IMR-90 (cell line): ENCODE results near the gene UGGT2. TPM values are rescaled to one million over a fixed set of nuclear protein-coding genes. Genes with fewer than 3 reads are reported as not detected.

Source experiments
- ATAC-seq: fragments of 200-7000 bp; cut with Tn5 transposase; 2 replicates; pipeline ENCODE4 v1.9.1; 2020; ENCODE audit warnings: low read depth, mild to moderate bottlenecking, moderate library complexity
- BruUV-seq: library from RNA; stranded (reverse); fragments of 400-500 nt; replicated peaks from 2 replicates; lab custom pipeline; 2021; lab: Mats Ljungman, UMichigan
- CTCF ChIA-PET: fragments of 300-600 bp; formaldehyde crosslinking; extraction: SDS; loops from one replicate; lab custom pipeline; 2021; ENCODE audit warnings: antibody characterized with exemption; lab: Yijun Ruan, JAX
- POLR2A ChIA-PET: fragments of 300-600 bp; sonication (Branson Sonifier 250); formaldehyde crosslinking; loops from one replicate; lab custom pipeline; 2022; ENCODE audit warnings: antibody characterized with exemption; ENCODE audit not compliant: unreplicated experiment; lab: Charles Lee
- DNase-seq: peaks from one replicate; pipeline ENCODE4 v3.0.0; 2013
- H2AFZ ChIP-seq: replicated peaks from 2 replicates; pipeline ENCODE3; 2013; ENCODE audit warnings: low read length, mild to moderate bottlenecking; ENCODE audit not compliant: poor library complexity
- H2AK5ac ChIP-seq: 2 replicates; pipeline ENCODE4 v1.6.1; 2013; ENCODE audit warnings: low read depth, low read length, inconsistent platforms
- H2AK9ac ChIP-seq: replicated peaks from 2 replicates; pipeline ENCODE3; 2013; ENCODE audit warnings: mild to moderate bottlenecking, low read depth, low read length, moderate library complexity; ENCODE audit not compliant: poor library complexity
- H2BK120ac ChIP-seq: 2 replicates; pipeline ENCODE4 v1.6.1; 2013; ENCODE audit warnings: low read depth, low read length, inconsistent platforms
- H2BK15ac ChIP-seq: 3 replicates; pipeline ENCODE4 v1.6.1; 2013; ENCODE audit warnings: low read depth, low read length, inconsistent platforms
- H2BK20ac ChIP-seq: 2 replicates; pipeline ENCODE4 v1.6.1; 2013; ENCODE audit warnings: low read depth, mild to moderate bottlenecking, inconsistent platforms, low read length, moderate library complexity
- H2BK5ac ChIP-seq: 2 replicates; pipeline ENCODE4 v1.6.1; 2013; ENCODE audit warnings: mild to moderate bottlenecking, low read depth, low read length, inconsistent platforms; ENCODE audit not compliant: poor library complexity, severe bottlenecking
- H3K14ac ChIP-seq: replicated peaks from 2 replicates; pipeline ENCODE4 v1.6.1; 2013; ENCODE audit warnings: low read depth, low read length, inconsistent platforms
- H3K18ac ChIP-seq: 2 replicates; pipeline ENCODE4 v1.6.1; 2013; ENCODE audit warnings: low read depth, low read length, control low read depth
- H3K23ac ChIP-seq: 2 replicates; pipeline ENCODE4 v1.6.1; 2013; ENCODE audit warnings: low read depth, low read length, inconsistent platforms
- H3K27ac ChIP-seq: 2 replicates; pipeline ENCODE4 v1.5.1; 2013; ENCODE audit warnings: mild to moderate bottlenecking, control low read depth, low read length; ENCODE audit not compliant: insufficient read depth
- H3K27me3 ChIP-seq: 2 replicates; pipeline ENCODE4 v1.6.1; 2013; ENCODE audit warnings: low read length; ENCODE audit not compliant: control insufficient read depth, insufficient read depth
- H3K36me3 ChIP-seq: 2 replicates; pipeline ENCODE4 v1.6.1; 2013; ENCODE audit warnings: low read length, mixed read lengths; ENCODE audit not compliant: control insufficient read depth, insufficient read depth
- H3K4ac ChIP-seq: 2 replicates; pipeline ENCODE4 v1.6.1; 2013; ENCODE audit warnings: low read depth, low read length, inconsistent platforms
- H3K4me1 ChIP-seq: 2 replicates; pipeline ENCODE4 v1.6.1; 2013; ENCODE audit warnings: low read length, mixed read lengths; ENCODE audit not compliant: control insufficient read depth, insufficient read depth
- H3K4me2 ChIP-seq: 2 replicates; pipeline ENCODE4 v1.6.1; 2013; ENCODE audit warnings: low read depth, mild to moderate bottlenecking, control low read depth, low read length, moderate library complexity
- H3K4me3 ChIP-seq: 2 replicates; pipeline ENCODE4 v1.5.1; 2013; ENCODE audit warnings: low read depth, mild to moderate bottlenecking, control low read depth, low read length, moderate library complexity; ENCODE audit not compliant: insufficient read depth
- H3K56ac ChIP-seq: 2 replicates; pipeline ENCODE4 v1.6.1; 2013; ENCODE audit warnings: low read length, inconsistent platforms; ENCODE audit not compliant: insufficient read depth; ENCODE audit errors: extremely low read depth
- H3K79me1 ChIP-seq, 2 experiments: 2 replicates each; pipeline ENCODE4 v1.6.1; 2013; ENCODE audit warnings: low read length in 2 of 2, inconsistent platforms in 1 of 2, low read depth in 1 of 2
- H3K9ac ChIP-seq: 2 replicates; pipeline ENCODE4 v1.6.1; 2013; ENCODE audit warnings: low read depth, low read length, control low read depth
- H3K9me1 ChIP-seq: 2 replicates; pipeline ENCODE4 v1.6.1; 2013; ENCODE audit warnings: low read length, inconsistent platforms; ENCODE audit not compliant: insufficient read depth
- H3K9me3 ChIP-seq: 2 replicates; pipeline ENCODE4 v1.6.1; 2013; ENCODE audit warnings: low read length; ENCODE audit not compliant: control insufficient read depth, insufficient read depth
- H4K20me1 ChIP-seq: 2 replicates; pipeline ENCODE4 v1.6.1; 2013; ENCODE audit warnings: low read length, inconsistent platforms; ENCODE audit not compliant: insufficient read depth
- H4K5ac ChIP-seq: 2 replicates; pipeline ENCODE4 v1.6.1; 2013; ENCODE audit warnings: mild to moderate bottlenecking, low read depth, low read length, control low read depth
- H4K8ac ChIP-seq, 2 experiments: 2 replicates each; pipeline ENCODE4 v1.6.1; 2013; ENCODE audit warnings: low read depth in 2 of 2, low read length in 2 of 2, control low read depth in 1 of 2, inconsistent platforms in 1 of 2
- H4K91ac ChIP-seq: 2 replicates; pipeline ENCODE4 v1.6.1; 2013; ENCODE audit warnings: low read depth, low read length, inconsistent platforms; ENCODE audit not compliant: insufficient read depth
- BHLHE40 ChIP-seq: fragments of 150-350 bp; IDR thresholded peaks from 2 replicates; pipeline ENCODE4 v1.6.1; 2016; ENCODE audit warnings: mild to moderate bottlenecking, low read depth, low read length
- CEBPB ChIP-seq: IDR thresholded peaks from 2 replicates; pipeline ENCODE4 v1.6.1; 2012; ENCODE audit warnings: low read depth, low read length, improper control_type of control experiment
- CHD1 ChIP-seq: IDR thresholded peaks from 2 replicates; pipeline ENCODE4 v1.6.1; 2012; ENCODE audit warnings: low read depth, low read length, improper control_type of control experiment
- FOS ChIP-seq: fragments of 150-350 bp; IDR thresholded peaks from 2 replicates; pipeline ENCODE4 v1.6.1; 2016; ENCODE audit warnings: low read depth, low read length
- MAFK ChIP-seq: IDR thresholded peaks from 2 replicates; pipeline ENCODE4 v1.6.1; 2012; ENCODE audit warnings: low read depth, low read length, improper control_type of control experiment
- MAZ ChIP-seq: IDR thresholded peaks from 2 replicates; pipeline ENCODE4 v1.6.1; 2012; ENCODE audit warnings: low read depth, mild to moderate bottlenecking, low read length, improper control_type of control experiment, moderate library complexity, borderline replicate concordance
- MXI1 ChIP-seq: IDR thresholded peaks from 2 replicates; pipeline ENCODE4 v1.6.1; 2012; ENCODE audit warnings: low read depth, mild to moderate bottlenecking, low read length, moderate library complexity, borderline replicate concordance
- NFE2L2 ChIP-seq: fragments of 150-350 bp; IDR thresholded peaks from 2 replicates; pipeline ENCODE4 v1.6.1; 2016; ENCODE audit warnings: low read depth, mild to moderate bottlenecking, low read length
- POLR2A ChIP-seq: IDR thresholded peaks from 2 replicates; pipeline ENCODE4 v1.6.1; 2012; ENCODE audit warnings: mild to moderate bottlenecking, low read depth, low read length
- RAD21 ChIP-seq: IDR thresholded peaks from 2 replicates; pipeline ENCODE4 v1.6.1; 2012; ENCODE audit warnings: low read length, improper control_type of control experiment
- RCOR1 ChIP-seq: IDR thresholded peaks from 2 replicates; pipeline ENCODE4 v1.6.1; 2012; ENCODE audit warnings: mild to moderate bottlenecking, low read length, improper control_type of control experiment; ENCODE audit not compliant: insufficient replicate concordance
- RFX5 ChIP-seq: IDR thresholded peaks from 2 replicates; pipeline ENCODE4 v1.8.0; 2012; ENCODE audit warnings: low read depth, mild to moderate bottlenecking, low read length, moderate library complexity
- SMC3 ChIP-seq: fragments of 150-350 bp; IDR thresholded peaks from 2 replicates; pipeline ENCODE4 v1.6.1; 2016; ENCODE audit warnings: low read depth, mild to moderate bottlenecking, antibody characterized with exemption, low read length, moderate library complexity
- WGBS, 2 experiments: methylation state at CpG; one replicate each; pipeline versions ENCODE4 v1.1.5 to v1.1.7; 2013; ENCODE audit warnings: missing lambda C conversion rate in 2 of 2; ENCODE audit not compliant: insufficient read length in 1 of 2; ENCODE audit errors: extremely low coverage in 2 of 2; 5-methylcytosine and 5-hydroxymethylcytosine counted together
- dilution Hi-C: fragments of 300-500 bp; cut with HindIII; formaldehyde crosslinking; loops from one replicate; pipeline ENCODE4 v1.14.3; 2018; ENCODE audit warnings: low sequenced_read_pairs; ENCODE audit not compliant: unreplicated experiment
- in situ Hi-C: fragments of 300-500 bp; cut with MboI; formaldehyde crosslinking; loops from 3 replicates; pipeline ENCODE4 v1.14.3; 2019; ENCODE audit warnings: low sequenced_read_pairs, inconsistent platforms, mixed read lengths
- intact Hi-C: fragments of 100-400 bp; cut with micrococcal nuclease; formaldehyde crosslinking; loops from 2 replicates; pipeline ENCODE4 v1.10.0; 2022
- polyA plus RNA-seq, 3 experiments: library from polyadenylated mRNA; depleted of rRNA; stranded (reverse); fragments of >200 nt; gene quantifications; 2 replicates each; pipeline ENCODE4 v1.2.3, GENCODE V29; 2012; ENCODE audit warnings: low replicate concordance in 1 of 3
- total RNA-seq: library from RNA; depleted of rRNA; stranded (reverse); fragments of >200 nt; gene quantifications from 2 replicates; pipeline ENCODE4 v1.2.3, GENCODE V29; 2012
- TF ChIP-seq, protein P1 (sequence below): fragments of 150-350 bp; IDR thresholded peaks from 2 replicates; pipeline ENCODE4 v1.6.1; 2017; ENCODE audit warnings: mild to moderate bottlenecking, antibody characterized with exemption, low read length, low read depth
- TF ChIP-seq, protein P2 (sequence below): fragments of 150-350 bp; IDR thresholded peaks from 2 replicates; pipeline ENCODE4 v1.6.1; 2016; ENCODE audit warnings: low read depth, mild to moderate bottlenecking, low read length, moderate library complexity, borderline replicate concordance
- TF ChIP-seq, protein P3 (sequence below): conservative IDR thresholded peaks from 2 replicates; pipeline ENCODE4 v1.5.1; 2012; ENCODE audit warnings: mild to moderate bottlenecking, low read depth, low read length, improper control_type of control experiment

Gene UGGT2
- total and polyA plus RNA-seq, 2 of the 4 experiments (the other 2 are of a cell fraction): 21.4 to 40.1 TPM

DNA sequence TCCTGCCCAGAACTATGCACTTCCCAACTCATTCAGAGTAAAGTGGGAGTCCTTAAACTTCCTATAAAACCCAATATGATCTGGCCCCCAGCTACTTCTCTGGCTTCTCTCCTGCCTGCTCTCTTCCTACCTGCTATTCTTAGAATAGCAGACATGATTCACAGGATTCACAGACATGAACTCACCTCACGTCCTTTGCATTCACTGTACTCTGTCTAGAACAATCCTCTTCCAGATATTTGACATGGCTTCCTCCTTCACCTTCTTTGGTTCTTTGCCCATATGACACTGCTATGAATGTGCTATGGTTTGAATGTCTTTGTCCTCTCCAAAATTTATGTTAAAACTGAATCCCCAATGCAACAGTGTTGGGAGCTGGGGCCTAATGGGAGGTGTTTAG, 154.9 kb downstream of the UGGT2 start:
- Histone ChIP-seq H4K20me1 (no peaks in the 10 kb centered on the region), H2BK15ac (no peak overlapping the region), H3K56ac (no peak overlapping the region), H3K9me1 (no peaks in the 10 kb centered on the region), H3K14ac (no peak overlapping the region), H2AK5ac (no peak overlapping the region), H3K4ac (no peak overlapping the region), H3K23ac (no peak overlapping the region), H2AK9ac (no peak overlapping the region), H3K9ac (no peak overlapping the region), H3K4me1 (no peaks in the 10 kb centered on the region), H4K91ac (no peak overlapping the region), H3K9me3 (no peaks in the 10 kb centered on the region), H3K36me3 (peaks cover 4% of the 10 kb centered on the region; the same call in 1 of the 2 replicates), H2BK20ac (no peak overlapping the region), H2AFZ (no peak overlapping the region), H2BK120ac (no peak overlapping the region), H3K4me3 (no peak overlapping the region), H3K18ac (no peak overlapping the region), H3K27ac (no peak overlapping the region), H4K8ac (no peak overlapping the region), H3K79me1 (no peaks in the 10 kb centered on the region), H3K4me2 (no peak overlapping the region), H2BK5ac (no peak overlapping the region), H3K27me3 (no peaks in the 10 kb centered on the region), H4K5ac (no peak overlapping the region)
- in situ Hi-C loops: no loop called here
- DNase-seq (no peak), ATAC-seq (no peak)
- dilution Hi-C loops: no loop called here
- no peak for TF ChIP-seq RAD21
- no peak for TF ChIP-seq BHLHE40
- no peak for TF ChIP-seq CHD1
- no peak for TF ChIP-seq SMC3
- no peak for TF ChIP-seq RCOR1
- no peak for TF ChIP-seq FOS
- no peak for TF ChIP-seq MAFK
- TF ChIP-seq NFE2L2: no peak
- no peak for TF ChIP-seq MXI1
- no peak for TF ChIP-seq RFX5
- TF ChIP-seq, protein P1, sequence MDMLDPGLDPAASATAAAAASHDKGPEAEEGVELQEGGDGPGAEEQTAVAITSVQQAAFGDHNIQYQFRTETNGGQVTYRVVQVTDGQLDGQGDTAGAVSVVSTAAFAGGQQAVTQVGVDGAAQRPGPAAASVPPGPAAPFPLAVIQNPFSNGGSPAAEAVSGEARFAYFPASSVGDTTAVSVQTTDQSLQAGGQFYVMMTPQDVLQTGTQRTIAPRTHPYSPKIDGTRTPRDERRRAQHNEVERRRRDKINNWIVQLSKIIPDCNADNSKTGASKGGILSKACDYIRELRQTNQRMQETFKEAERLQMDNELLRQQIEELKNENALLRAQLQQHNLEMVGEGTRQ: no peak
- no peak for TF ChIP-seq MAZ
- TF ChIP-seq CEBPB: no peak
- TF ChIP-seq POLR2A: no peak
- TF ChIP-seq, protein P2, sequence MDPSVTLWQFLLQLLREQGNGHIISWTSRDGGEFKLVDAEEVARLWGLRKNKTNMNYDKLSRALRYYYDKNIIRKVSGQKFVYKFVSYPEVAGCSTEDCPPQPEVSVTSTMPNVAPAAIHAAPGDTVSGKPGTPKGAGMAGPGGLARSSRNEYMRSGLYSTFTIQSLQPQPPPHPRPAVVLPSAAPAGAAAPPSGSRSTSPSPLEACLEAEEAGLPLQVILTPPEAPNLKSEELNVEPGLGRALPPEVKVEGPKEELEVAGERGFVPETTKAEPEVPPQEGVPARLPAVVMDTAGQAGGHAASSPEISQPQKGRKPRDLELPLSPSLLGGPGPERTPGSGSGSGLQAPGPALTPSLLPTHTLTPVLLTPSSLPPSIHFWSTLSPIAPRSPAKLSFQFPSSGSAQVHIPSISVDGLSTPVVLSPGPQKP: no peak
- TF ChIP-seq, protein P3, sequence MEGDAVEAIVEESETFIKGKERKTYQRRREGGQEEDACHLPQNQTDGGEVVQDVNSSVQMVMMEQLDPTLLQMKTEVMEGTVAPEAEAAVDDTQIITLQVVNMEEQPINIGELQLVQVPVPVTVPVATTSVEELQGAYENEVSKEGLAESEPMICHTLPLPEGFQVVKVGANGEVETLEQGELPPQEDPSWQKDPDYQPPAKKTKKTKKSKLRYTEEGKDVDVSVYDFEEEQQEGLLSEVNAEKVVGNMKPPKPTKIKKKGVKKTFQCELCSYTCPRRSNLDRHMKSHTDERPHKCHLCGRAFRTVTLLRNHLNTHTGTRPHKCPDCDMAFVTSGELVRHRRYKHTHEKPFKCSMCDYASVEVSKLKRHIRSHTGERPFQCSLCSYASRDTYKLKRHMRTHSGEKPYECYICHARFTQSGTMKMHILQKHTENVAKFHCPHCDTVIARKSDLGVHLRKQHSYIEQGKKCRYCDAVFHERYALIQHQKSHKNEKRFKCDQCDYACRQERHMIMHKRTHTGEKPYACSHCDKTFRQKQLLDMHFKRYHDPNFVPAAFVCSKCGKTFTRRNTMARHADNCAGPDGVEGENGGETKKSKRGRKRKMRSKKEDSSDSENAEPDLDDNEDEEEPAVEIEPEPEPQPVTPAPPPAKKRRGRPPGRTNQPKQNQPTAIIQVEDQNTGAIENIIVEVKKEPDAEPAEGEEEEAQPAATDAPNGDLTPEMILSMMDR: no peak
- no TSS peak for BruUV-seq
- intact Hi-C loops: no loop called here
- CTCF ChIA-PET: no interaction called here
- POLR2A ChIA-PET: no interaction called here
- no CpG with 5 or more reads among the region's 1 CpG for WGBS, 2 experiments
